SK-N-SH (cell line): Measurements from ENCODE around the gene AHDC1. TPM values are rescaled to one million over a fixed set of nuclear protein-coding genes. Genes with fewer than 3 reads are reported as not detected.

Source experiments
- CTCF ChIA-PET: fragments of 300-600, 350-600 bp; formaldehyde crosslinking; extraction: SDS; loops from one replicate; lab custom pipeline; 2021; lab: Yijun Ruan, JAX
- POLR2A ChIA-PET: fragments of 350-600 bp; sonication (Branson Sonifier 250); formaldehyde crosslinking; extraction: SDS; loops from one replicate; lab custom pipeline; 2020; ENCODE audit warnings: antibody characterized with exemption, inconsistent platforms; lab: Yijun Ruan, JAX
- DNase-seq: peaks from one replicate; pipeline ENCODE4 v3.0.0; 2012
- H2AFZ ChIP-seq: fragments of 200-600 bp; sonication (generic); 2 replicates; pipeline ENCODE4 v1.8.1; 2016; ENCODE audit warnings: antibody characterized with exemption, mild to moderate bottlenecking, low read depth
- H3F3A ChIP-seq: fragments of 200-600 bp; sonication (generic); replicated peaks from 2 replicates; pipeline ENCODE3; 2016; ENCODE audit warnings: antibody characterized with exemption, mild to moderate bottlenecking; ENCODE audit not compliant: insufficient read depth
- H3K27ac ChIP-seq, 2 experiments: fragments of 200-500 bp in 1 of 2; fragments of 200-600 bp in 1 of 2; sonication (Bioruptor generic) in 1 of 2; sonication (generic), shearing (Covaris generic) in 1 of 2; 2 replicates each; pipeline versions ENCODE4 v1.5.1 to v1.6.1; 2014 to 2016; ENCODE audit warnings: low read depth in 2 of 2, inconsistent platforms in 1 of 2, low read length in 1 of 2, mild to moderate bottlenecking in 1 of 2, mixed read lengths in 1 of 2
- H3K27me3 ChIP-seq: fragments of 200-600 bp; sonication (generic), shearing (Covaris generic); 2 replicates; pipeline ENCODE4 v1.6.1; 2016; ENCODE audit warnings: mixed run types; ENCODE audit not compliant: insufficient read depth
- H3K36me3 ChIP-seq, 2 experiments: fragments of 200-500 bp in 1 of 2; fragments of 200-600 bp in 1 of 2; sonication (Bioruptor generic) in 1 of 2; sonication (generic) in 1 of 2; replicated peaks in 1 of 2; 2 replicates each; pipeline versions ENCODE3 to v1.5.1; 2014 to 2016; ENCODE audit warnings: low read length in 1 of 2, mild to moderate bottlenecking in 1 of 2; ENCODE audit not compliant: insufficient read depth in 2 of 2, control insufficient read depth in 1 of 2
- H3K4me1 ChIP-seq, 2 experiments: fragments of 200-500 bp in 1 of 2; fragments of 200-600 bp in 1 of 2; sonication (Bioruptor generic) in 1 of 2; sonication (generic), shearing (Covaris generic) in 1 of 2; 2 replicates each; pipeline versions ENCODE4 v1.5.1 to v1.6.1; 2014 to 2016; ENCODE audit warnings: low read depth in 1 of 2, low read length in 1 of 2, mixed run types in 1 of 2; ENCODE audit not compliant: insufficient read depth in 2 of 2, control insufficient read depth in 1 of 2
- H3K4me2 ChIP-seq: fragments of 200-600 bp; sonication (generic), shearing (Covaris generic); 2 replicates; pipeline ENCODE4 v1.6.1; 2017; ENCODE audit warnings: mixed run types
- H3K4me3 ChIP-seq, 2 experiments: fragments of 200-500 bp in 1 of 2; fragments of 200-600 bp in 1 of 2; sonication (Bioruptor generic) in 1 of 2; sonication (generic), shearing (Covaris generic) in 1 of 2; 2 replicates each; pipeline versions ENCODE4 v1.5.1 to v1.8.1; 2014 to 2016; ENCODE audit warnings: low read depth in 2 of 2, inconsistent platforms in 1 of 2, low read length in 1 of 2, mild to moderate bottlenecking in 1 of 2, mixed read lengths in 1 of 2, moderate library complexity in 1 of 2
- H3K79me2 ChIP-seq: fragments of 200-600 bp; sonication (generic); 2 replicates; pipeline ENCODE4 v1.8.1; 2017; ENCODE audit warnings: mild to moderate bottlenecking; ENCODE audit not compliant: insufficient read depth
- H3K9ac ChIP-seq: fragments of 200-600 bp; sonication (generic); 2 replicates; pipeline ENCODE4 v1.6.1; 2017; ENCODE audit warnings: mixed run types
- H3K9me2 ChIP-seq: fragments of 200-600 bp; sonication (generic); 2 replicates; pipeline ENCODE4 v1.6.1; 2017; ENCODE audit warnings: mixed run types
- H3K9me3 ChIP-seq: fragments of 200-600 bp; sonication (generic); 2 replicates; pipeline ENCODE4 v1.6.1; 2017; ENCODE audit warnings: mixed run types, mild to moderate bottlenecking, moderate library complexity
- H4K20me1 ChIP-seq: fragments of 200-600 bp; sonication (generic); 2 replicates; pipeline ENCODE4 v1.6.1; 2017; ENCODE audit warnings: mild to moderate bottlenecking, mixed run types; ENCODE audit not compliant: insufficient read depth
- CTCF ChIP-seq: fragments of 200-600 bp; sonication (generic); IDR thresholded peaks from 2 replicates; pipeline ENCODE4 v1.6.1; 2017; ENCODE audit warnings: antibody characterized with exemption, mild to moderate bottlenecking, moderate library complexity
- EP300 ChIP-seq, 2 experiments: IDR thresholded peaks; 2 replicates each; pipeline versions ENCODE4 v1.4.0 to v1.6.1; 2012; ENCODE audit warnings: borderline replicate concordance in 1 of 2, low read depth in 1 of 2, low read length in 1 of 2
- GABPA ChIP-seq: IDR thresholded peaks from 2 replicates; pipeline ENCODE4 v1.4.0; 2012; ENCODE audit warnings: low read depth, mild to moderate bottlenecking
- MEF2A ChIP-seq: IDR thresholded peaks from 2 replicates; pipeline ENCODE4 v1.4.0; 2012; ENCODE audit warnings: low read depth, borderline replicate concordance
- MXI1 ChIP-seq: IDR thresholded peaks from 2 replicates; pipeline ENCODE4 v1.6.1; 2012; ENCODE audit warnings: mild to moderate bottlenecking, low read depth, low read length, improper control_type of control experiment
- NRF1 ChIP-seq: IDR thresholded peaks from 2 replicates; pipeline ENCODE4 v1.6.1; 2012; ENCODE audit warnings: low read depth, mild to moderate bottlenecking, low read length
- PBX3 ChIP-seq: IDR thresholded peaks from 2 replicates; pipeline ENCODE4; 2012
- POLR2AphosphoS5 ChIP-seq: IDR thresholded peaks from 2 replicates; pipeline ENCODE4 v1.6.1; 2012; ENCODE audit warnings: low read depth, low read length
- RAD21 ChIP-seq: IDR thresholded peaks from 2 replicates; pipeline ENCODE4 v1.6.1; 2012; ENCODE audit warnings: mild to moderate bottlenecking, low read length
- RXRA ChIP-seq: IDR thresholded peaks from 2 replicates; pipeline ENCODE4 v1.4.0; 2012; ENCODE audit warnings: low read depth, mild to moderate bottlenecking, borderline replicate concordance
- SMC3 ChIP-seq: IDR thresholded peaks from 2 replicates; pipeline ENCODE4 v1.6.1; 2012; ENCODE audit warnings: low read depth, low read length, improper control_type of control experiment
- USF2 ChIP-seq: fragments of 150-350 bp; IDR thresholded peaks from 2 replicates; pipeline ENCODE4 v1.6.1; 2017; ENCODE audit warnings: antibody characterized with exemption, low read length, low read depth, borderline replicate concordance
- WGBS: methylation state at CpG from one replicate; pipeline ENCODE4 v1.1.6; 2017; ENCODE audit warnings: low lambda C conversion rate; 5-methylcytosine and 5-hydroxymethylcytosine counted together
- polyA plus RNA-seq, 3 experiments: library from polyadenylated mRNA; depleted of rRNA; stranded (reverse); fragments of >200 nt; gene quantifications; 2 replicates each; pipeline ENCODE4 v1.2.3, GENCODE V29; 2012
- TF ChIP-seq, protein P1 (sequence below): IDR thresholded peaks from 2 replicates; pipeline ENCODE4 v1.4.0; 2012; ENCODE audit warnings: low read depth, borderline replicate concordance
- TF ChIP-seq, protein P2 (sequence below): IDR thresholded peaks from 2 replicates; pipeline ENCODE4 v1.4.0; 2012; ENCODE audit warnings: low read depth, borderline replicate concordance
- TF ChIP-seq, protein P3 (sequence below): IDR thresholded peaks from 2 replicates; pipeline ENCODE4 v1.4.0; 2012; ENCODE audit warnings: low read depth

AHDC1 gene
- polyA plus RNA-seq, 1 of the 3 experiments (the other 2 are of a cell fraction): 8.5 TPM

- TF ChIP-seq MXI1 (no peak), SMC3 (no peak), POLR2AphosphoS5 (no peak)
Measured at GRCh38 chr1:27569088-27569460, 34.9 kb downstream of the AHDC1 start (continued).

DNA sequence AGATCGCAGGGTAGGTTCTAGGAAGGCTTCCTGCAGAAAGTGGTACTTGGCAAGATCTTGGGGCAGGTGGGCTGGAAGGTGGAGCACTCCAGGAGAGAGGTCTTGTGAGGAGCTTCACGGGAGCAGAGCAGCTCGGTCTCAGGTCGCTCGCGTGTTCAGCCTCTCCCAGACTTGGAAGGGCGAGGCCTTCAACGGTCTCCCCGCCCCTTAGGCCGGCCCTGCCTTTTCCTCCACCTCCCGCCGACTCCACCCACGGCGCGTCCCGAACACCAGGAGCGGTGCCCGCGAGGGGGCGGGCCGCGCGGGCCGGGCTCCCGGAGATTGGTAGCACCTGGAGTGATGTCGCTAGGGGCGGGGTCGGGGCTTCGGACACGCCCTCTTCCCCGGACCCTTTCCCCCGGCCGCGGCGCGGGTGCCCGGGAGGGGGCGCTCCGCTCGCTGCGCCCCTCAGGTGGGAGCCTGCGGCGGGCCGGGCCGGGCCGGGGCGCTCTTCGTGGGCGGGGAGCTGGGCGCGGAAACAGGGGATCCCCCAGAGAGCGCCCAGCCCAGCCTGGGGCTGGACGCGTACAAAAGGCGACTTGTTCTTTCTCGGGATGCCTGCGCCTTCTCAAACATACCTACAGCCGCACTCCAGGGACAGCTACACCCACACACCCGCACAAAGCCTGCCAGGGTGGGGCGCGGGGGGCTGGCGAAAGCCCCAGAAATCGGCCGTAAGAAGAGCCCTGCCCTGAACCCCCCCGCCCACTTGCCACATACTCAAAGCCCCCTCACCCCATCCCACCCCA is 35.5 kb downstream of the AHDC1 start:
- peaks cover 52 to 77% of the 10 kb centered on the region in 2 experiments; a peak in 3 of 4 replicates for H3K4me1 ChIP-seq

More for the DNA sequence above, 35.5 kb downstream of the AHDC1 start:
- CTCF ChIA-PET: interaction anchor here (0.6 to 24.8 kb wide), 24 partner anchors 9 to 1591 kb away, joined by 3 to 603 read pairs (median 3); partner anchors contain the start of genes AHDC1 and FAM76A
- H3K27ac ChIP-seq: no peak overlapping the region
- H3K27me3 ChIP-seq: no peaks in the 10 kb centered on the region
- H3K36me3 ChIP-seq: no peaks in the 10 kb centered on the region
- DNase-seq: peak; percentile 99
- H3K4me3 ChIP-seq: peak overlapping the region in 1 of 2 experiments; percentile 28; a peak in 2 of 4 replicates
- no peaks in the 10 kb centered on the region for H3K9me2 ChIP-seq
- peak; percentile 39; the same call in 1 of the 2 replicates for TF ChIP-seq SMC3
- TF ChIP-seq EP300 (IDR thresholded peaks at IDR 0.05; ENCODE audit: borderline replicate concordance in 1 of 2, low read depth in 1 of 2, low read length in 1 of 2): no peak
- TF ChIP-seq, protein P1, sequence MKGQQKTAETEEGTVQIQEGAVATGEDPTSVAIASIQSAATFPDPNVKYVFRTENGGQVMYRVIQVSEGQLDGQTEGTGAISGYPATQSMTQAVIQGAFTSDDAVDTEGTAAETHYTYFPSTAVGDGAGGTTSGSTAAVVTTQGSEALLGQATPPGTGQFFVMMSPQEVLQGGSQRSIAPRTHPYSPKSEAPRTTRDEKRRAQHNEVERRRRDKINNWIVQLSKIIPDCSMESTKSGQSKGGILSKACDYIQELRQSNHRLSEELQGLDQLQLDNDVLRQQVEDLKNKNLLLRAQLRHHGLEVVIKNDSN: no peak
- peak; percentile 70 for TF ChIP-seq CTCF
- no peak for TF ChIP-seq RXRA
- no peak for TF ChIP-seq NRF1
- TF ChIP-seq GABPA: no peak
- no peak for TF ChIP-seq USF2
- TF ChIP-seq PBX3: no peak
- TF ChIP-seq RAD21: peak; percentile 16; the same call in 1 of the 2 replicates
- TF ChIP-seq, protein P2, sequence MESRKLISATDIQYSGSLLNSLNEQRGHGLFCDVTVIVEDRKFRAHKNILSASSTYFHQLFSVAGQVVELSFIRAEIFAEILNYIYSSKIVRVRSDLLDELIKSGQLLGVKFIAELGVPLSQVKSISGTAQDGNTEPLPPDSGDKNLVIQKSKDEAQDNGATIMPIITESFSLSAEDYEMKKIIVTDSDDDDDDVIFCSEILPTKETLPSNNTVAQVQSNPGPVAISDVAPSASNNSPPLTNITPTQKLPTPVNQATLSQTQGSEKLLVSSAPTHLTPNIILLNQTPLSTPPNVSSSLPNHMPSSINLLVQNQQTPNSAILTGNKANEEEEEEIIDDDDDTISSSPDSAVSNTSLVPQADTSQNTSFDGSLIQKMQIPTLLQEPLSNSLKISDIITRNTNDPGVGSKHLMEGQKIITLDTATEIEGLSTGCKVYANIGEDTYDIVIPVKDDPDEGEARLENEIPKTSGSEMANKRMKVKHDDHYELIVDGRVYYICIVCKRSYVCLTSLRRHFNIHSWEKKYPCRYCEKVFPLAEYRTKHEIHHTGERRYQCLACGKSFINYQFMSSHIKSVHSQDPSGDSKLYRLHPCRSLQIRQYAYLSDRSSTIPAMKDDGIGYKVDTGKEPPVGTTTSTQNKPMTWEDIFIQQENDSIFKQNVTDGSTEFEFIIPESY: no peak
- TF ChIP-seq, protein P3, sequence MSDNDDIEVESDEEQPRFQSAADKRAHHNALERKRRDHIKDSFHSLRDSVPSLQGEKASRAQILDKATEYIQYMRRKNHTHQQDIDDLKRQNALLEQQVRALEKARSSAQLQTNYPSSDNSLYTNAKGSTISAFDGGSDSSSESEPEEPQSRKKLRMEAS: 0 out of 2 replicates have a peak, but pooled peaks have one; percentile 30
- no peak for TF ChIP-seq MEF2A
- peak overlapping the region; percentile 75 for H3K4me2 ChIP-seq
- H2AFZ ChIP-seq: no peak overlapping the region
- H3K9ac ChIP-seq: no peak overlapping the region
- H3K9me3 ChIP-seq: no peaks in the 10 kb centered on the region
- POLR2A ChIA-PET: interaction anchor here (0.6 to 1.8 kb wide), 3 partner anchors 32 to 35 kb away, joined by 3 to 4 read pairs (median 3); partner anchors contain the start of gene AHDC1
- H3K79me2 ChIP-seq: peaks cover 65% of the 10 kb centered on the region
- 29% methylated on average over 7 of the region's 65 CpGs for WGBS
- peaks cover 68% of the 10 kb centered on the region for H4K20me1 ChIP-seq
- H3F3A ChIP-seq: no peaks in the 10 kb centered on the region
